Neural progenitor cell (in vitro differentiated cells): Measurements from ENCODE around the gene ETV7. TPM values are rescaled to one million over a fixed set of nuclear protein-coding genes. Genes with fewer than 3 reads are reported as not detected.

Experiments
- DNase-seq: peaks from one replicate; pipeline ENCODE4 v3.0.0-alpha.2; 2016; ENCODE audit warnings: low spot score
- H2AFZ ChIP-seq: fragments of 200-600 bp; sonication (generic); replicated peaks from 2 replicates; pipeline ENCODE4 v1.6.1; 2016; ENCODE audit warnings: antibody characterized with exemption
- H3F3A ChIP-seq: fragments of 200-600 bp; sonication (generic); 2 replicates; pipeline ENCODE4 v1.6.1; 2016; ENCODE audit warnings: antibody characterized with exemption, low read depth
- H3K27ac ChIP-seq: fragments of 200-600 bp; sonication (generic); 2 replicates; pipeline ENCODE4 v1.5.1; 2016; ENCODE audit warnings: mild to moderate bottlenecking
- H3K27me3 ChIP-seq: fragments of 200-600 bp; sonication (generic); 2 replicates; pipeline ENCODE4 v1.6.1; 2016; ENCODE audit warnings: mild to moderate bottlenecking, moderate library complexity
- H3K36me3 ChIP-seq: fragments of 200-600 bp; sonication (generic); 2 replicates; pipeline ENCODE4 v1.5.1; 2016
- H3K4me1 ChIP-seq: fragments of 200-600 bp; sonication (generic); 2 replicates; pipeline ENCODE4 v1.6.1; 2016; ENCODE audit warnings: mixed run types
- H3K4me2 ChIP-seq: fragments of 200-600 bp; sonication (generic); 2 replicates; pipeline ENCODE4 v1.6.1; 2016
- H3K4me3 ChIP-seq: fragments of 200-600 bp; sonication (generic); 2 replicates; pipeline ENCODE4 v1.5.1; 2016
- H3K79me2 ChIP-seq: fragments of 200-600 bp; sonication (generic); 2 replicates; pipeline ENCODE4 v1.6.1; 2016; ENCODE audit warnings: low read depth
- H3K9ac ChIP-seq: fragments of 200-600 bp; sonication (generic); 2 replicates; pipeline ENCODE4 v1.6.1; 2016
- H3K9me3 ChIP-seq: fragments of 200-600 bp; sonication (generic); 2 replicates; pipeline ENCODE4 v1.5.1; 2016; ENCODE audit warnings: low read depth
- H4K20me1 ChIP-seq: fragments of 200-600 bp; sonication (generic); 2 replicates; pipeline ENCODE4 v1.6.1; 2016; ENCODE audit warnings: low read depth
- H3K27ac Mint-ChIP-seq: 3 replicates; pipeline ENCODE4 v1.8.0; 2021; ENCODE audit warnings: mixed read lengths
- H3K27me3 Mint-ChIP-seq: 2 replicates; pipeline ENCODE4 v1.8.0; 2022; ENCODE audit warnings: low read depth, mild to moderate bottlenecking, inconsistent platforms, moderate library complexity, mixed read lengths; ENCODE audit not compliant: insufficient read depth
- H3K36me3 Mint-ChIP-seq: 3 replicates; pipeline ENCODE4 v1.8.0; 2021; ENCODE audit warnings: mixed read lengths
- H3K4me1 Mint-ChIP-seq: 3 replicates; pipeline ENCODE4 v1.8.0; 2021; ENCODE audit warnings: mixed read lengths
- H3K4me3 Mint-ChIP-seq: 3 replicates; pipeline ENCODE4 v1.8.0; 2021; ENCODE audit warnings: mild to moderate bottlenecking, moderate library complexity, mixed read lengths
- H3K9me3 Mint-ChIP-seq: 3 replicates; pipeline ENCODE4 v1.8.0; 2020; ENCODE audit warnings: mixed read lengths
- CTCF ChIP-seq: fragments of 200-600 bp; sonication (generic); IDR thresholded peaks from 2 replicates; pipeline ENCODE4 v1.5.1; 2017; ENCODE audit warnings: antibody characterized with exemption, mild to moderate bottlenecking
- EZH2 ChIP-seq: fragments of 200-600 bp; sonication (generic); IDR thresholded peaks from 2 replicates; pipeline ENCODE4 v1.6.1; 2017; ENCODE audit warnings: antibody characterized with exemption, mild to moderate bottlenecking, moderate library complexity
- EZH2phosphoT487 ChIP-seq: fragments of 200-600 bp; sonication (generic); IDR thresholded peaks from 2 replicates; pipeline ENCODE4 v1.6.1; 2017; ENCODE audit warnings: antibody characterized with exemption
- total RNA-seq: library from RNA; depleted of rRNA; stranded (reverse); fragments of >200 nt; gene quantifications from 2 replicates; pipeline ENCODE4 v1.2.3, GENCODE V29; 2015; ENCODE audit warnings: low replicate concordance

ETV7 gene
- total RNA-seq, 1 donor from 2014 or later, result 0.11 TPM

- peaks cover 9% of the 10 kb centered on the region for H3F3A ChIP-seq
- no peak overlapping the region for H3K9ac ChIP-seq
- no peak overlapping the region for H3K4me3 ChIP-seq
- no peak for DNase-seq
- H3K9me3 ChIP-seq, result no peaks in the 10 kb centered on the region
- no peaks in the 10 kb centered on the region for H3K36me3 ChIP-seq
- Mint-ChIP-seq H3K36me3 (no peaks in the 10 kb centered on the region), H3K4me1 (peaks cover 20% of the 10 kb centered on the region), H3K27me3 (peaks cover 35% of the 10 kb centered on the region), H3K9me3 (peaks cover 1% of the 10 kb centered on the region), H3K27ac (no peak overlapping the region), H3K4me3 (no peak overlapping the region)
- H4K20me1 ChIP-seq, result no peaks in the 10 kb centered on the region
- no peak overlapping the region for H3K4me2 ChIP-seq
- H3K79me2 ChIP-seq, result no peaks in the 10 kb centered on the region
- TF ChIP-seq EZH2phosphoT487 (no peak), CTCF (no peak), EZH2 (no peak)
- H3K4me1 ChIP-seq, result peaks cover 15% of the 10 kb centered on the region
- no peak overlapping the region for H3K27ac ChIP-seq
- H3K27me3 ChIP-seq, result peaks cover 40% of the 10 kb centered on the region
- H2AFZ ChIP-seq, result no peak overlapping the region
Measured at GRCh38 chr6:36383606-36384005, 3.9 kb downstream of the ETV7 start.

GRCh38 chr6:36382976-36383375 lies 4.5 kb downstream of the ETV7 start:
- Histone ChIP-seq H3K4me2 (no peak overlapping the region), H3K36me3 (no peaks in the 10 kb centered on the region), H2AFZ (no peak overlapping the region), H3K79me2 (no peaks in the 10 kb centered on the region), H3K27me3 (peaks cover 34% of the 10 kb centered on the region), H3K4me3 (no peak overlapping the region), H3K9ac (no peak overlapping the region), H3K9me3 (no peaks in the 10 kb centered on the region), H3K27ac (no peak overlapping the region), H4K20me1 (no peaks in the 10 kb centered on the region), H3F3A (peaks cover 3% of the 10 kb centered on the region), H3K4me1 (peaks cover 15% of the 10 kb centered on the region)
- peaks cover 28% of the 10 kb centered on the region for H3K27me3 Mint-ChIP-seq
- peaks cover 1% of the 10 kb centered on the region for H3K9me3 Mint-ChIP-seq
- TF ChIP-seq CTCF, result no peak
- TF ChIP-seq EZH2phosphoT487, result no peak
- no peak for TF ChIP-seq EZH2
- H3K4me1 Mint-ChIP-seq, result peaks cover 17% of the 10 kb centered on the region
- no peak overlapping the region for H3K27ac Mint-ChIP-seq
- H3K36me3 Mint-ChIP-seq, result no peaks in the 10 kb centered on the region
- no peak overlapping the region for H3K4me3 Mint-ChIP-seq
- no peak for DNase-seq

GRCh38 chr6:36381502-36382389 lies 5.7 kb downstream of the ETV7 start:
- peaks cover 18% of the 10 kb centered on the region for H3K27me3 Mint-ChIP-seq

More at GRCh38 chr6:36381502-36382389, 5.7 kb downstream of the ETV7 start:
- H3K79me2 ChIP-seq, result no peaks in the 10 kb centered on the region
- no peak overlapping the region for H3K4me3 Mint-ChIP-seq
- no peaks in the 10 kb centered on the region for H3F3A ChIP-seq
- H3K27ac ChIP-seq, result no peak overlapping the region
- H3K36me3 ChIP-seq, result no peaks in the 10 kb centered on the region
- no peak for TF ChIP-seq CTCF
- no peak for TF ChIP-seq EZH2
- no peak for TF ChIP-seq EZH2phosphoT487
- no peak overlapping the region for H3K27ac Mint-ChIP-seq
- no peak overlapping the region for H3K4me2 ChIP-seq
- no peaks in the 10 kb centered on the region for H3K9me3 ChIP-seq
- peaks cover 1% of the 10 kb centered on the region for H3K9me3 Mint-ChIP-seq
- no peak overlapping the region for H3K4me3 ChIP-seq
- H3K9ac ChIP-seq, result no peak overlapping the region
- H2AFZ ChIP-seq, result no peak overlapping the region
- no peak for DNase-seq
- H3K27me3 ChIP-seq, result peaks cover 21% of the 10 kb centered on the region
- H3K36me3 Mint-ChIP-seq, result no peaks in the 10 kb centered on the region
- peaks cover 11% of the 10 kb centered on the region for H3K4me1 Mint-ChIP-seq
- H3K4me1 ChIP-seq, result peaks cover 13% of the 10 kb centered on the region
- no peaks in the 10 kb centered on the region for H4K20me1 ChIP-seq
